ENCODE measurements around the gene ZNF234. TPM values are rescaled to one million over a fixed set of nuclear protein-coding genes. Genes with fewer than 3 reads are reported as not detected.
A peak's percentile ranks its signal among the peaks of the same experiment; 100 is the strongest.
"Not testable (repeated sequence)": the region's sequence is repeated elsewhere in the genome, so short reads cannot be mapped to it uniquely, and the experiment has no call there.

The ZNF234 gene
- total RNA-seq, 4 donors from 2014 or later: 8.1 to 12.7 (median 11.3) TPM

DNA sequence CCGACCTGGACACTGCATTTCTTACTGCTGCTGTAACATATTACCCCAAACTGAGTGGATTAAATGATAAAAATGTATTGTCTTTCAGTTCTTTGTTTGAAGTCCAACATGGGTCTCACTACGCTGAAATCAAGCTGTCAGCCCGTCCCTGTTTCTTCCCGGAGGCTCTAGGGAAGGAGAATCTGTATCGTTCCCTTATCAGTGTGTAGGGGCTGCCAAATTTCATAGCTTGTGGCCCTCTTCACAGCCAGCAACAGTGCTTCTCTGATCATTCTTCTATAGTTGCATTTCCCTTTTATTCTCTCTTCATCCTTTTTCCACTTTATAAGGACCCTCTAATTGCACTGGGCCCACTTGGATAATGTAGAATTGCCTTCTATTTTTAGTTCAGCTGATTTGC, 10.1 kb downstream of the ZNF234 start:
- intact Hi-C loops (cut with DNase I): no loop called here
- WGBS, 2 donors: 96 to 99% methylated on average over 5 of the region's 5 CpGs
- no peak overlapping the region for H3K4me3 ChIP-seq (replicated peaks in 1 of 3)
- H3K36me3 ChIP-seq: peaks cover 70 to 82% of the 10 kb centered on the region in 2 donors
- H3K27me3 ChIP-seq: no peaks in the 10 kb centered on the region
- no peak for DNase-seq
- H3K4me1 ChIP-seq: no peaks in the 10 kb centered on the region
- TF ChIP-seq, protein P1, sequence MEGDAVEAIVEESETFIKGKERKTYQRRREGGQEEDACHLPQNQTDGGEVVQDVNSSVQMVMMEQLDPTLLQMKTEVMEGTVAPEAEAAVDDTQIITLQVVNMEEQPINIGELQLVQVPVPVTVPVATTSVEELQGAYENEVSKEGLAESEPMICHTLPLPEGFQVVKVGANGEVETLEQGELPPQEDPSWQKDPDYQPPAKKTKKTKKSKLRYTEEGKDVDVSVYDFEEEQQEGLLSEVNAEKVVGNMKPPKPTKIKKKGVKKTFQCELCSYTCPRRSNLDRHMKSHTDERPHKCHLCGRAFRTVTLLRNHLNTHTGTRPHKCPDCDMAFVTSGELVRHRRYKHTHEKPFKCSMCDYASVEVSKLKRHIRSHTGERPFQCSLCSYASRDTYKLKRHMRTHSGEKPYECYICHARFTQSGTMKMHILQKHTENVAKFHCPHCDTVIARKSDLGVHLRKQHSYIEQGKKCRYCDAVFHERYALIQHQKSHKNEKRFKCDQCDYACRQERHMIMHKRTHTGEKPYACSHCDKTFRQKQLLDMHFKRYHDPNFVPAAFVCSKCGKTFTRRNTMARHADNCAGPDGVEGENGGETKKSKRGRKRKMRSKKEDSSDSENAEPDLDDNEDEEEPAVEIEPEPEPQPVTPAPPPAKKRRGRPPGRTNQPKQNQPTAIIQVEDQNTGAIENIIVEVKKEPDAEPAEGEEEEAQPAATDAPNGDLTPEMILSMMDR (IDR thresholded peaks at IDR 0.05): no peak
- no peak for TF ChIP-seq POLR2A (IDR thresholded peaks at IDR 0.05)
- no peaks in the 10 kb centered on the region for H3K9me3 ChIP-seq
- no peak overlapping the region for H3K27ac ChIP-seq

DNA sequence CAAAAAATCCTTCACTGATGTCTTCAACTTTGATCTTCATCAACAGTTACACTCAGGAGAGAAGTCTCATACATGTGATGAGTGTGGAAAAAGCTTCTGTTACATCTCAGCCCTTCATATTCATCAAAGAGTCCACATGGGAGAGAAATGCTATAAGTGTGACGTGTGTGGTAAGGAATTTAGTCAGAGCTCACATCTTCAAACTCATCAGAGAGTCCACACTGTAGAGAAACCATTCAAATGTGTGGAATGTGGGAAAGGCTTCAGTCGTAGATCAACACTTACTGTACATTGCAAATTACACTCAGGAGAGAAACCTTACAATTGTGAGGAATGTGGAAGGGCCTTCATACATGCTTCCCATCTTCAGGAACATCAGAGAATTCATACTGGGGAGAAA, 15.1 kb downstream of the ZNF234 start:
- H3K4me3 ChIP-seq (replicated peaks in 1 of 3): no peak overlapping the region
- TF ChIP-seq, protein P1 (IDR thresholded peaks at IDR 0.05): no peak
- no peak for TF ChIP-seq POLR2A (IDR thresholded peaks at IDR 0.05)
- H3K27ac ChIP-seq: no peak overlapping the region
- H3K27me3 ChIP-seq: no peaks in the 10 kb centered on the region
- no peak for DNase-seq
- WGBS, 2 donors: 94 to 100% methylated on average over 2 of the region's 2 CpGs
- peaks cover 50 to 56% of the 10 kb centered on the region in 2 donors for H3K36me3 ChIP-seq
- peaks cover 6% of the 10 kb centered on the region for H3K9me3 ChIP-seq
- intact Hi-C loops (cut with DNase I): no loop called here
- H3K4me1 ChIP-seq: no peaks in the 10 kb centered on the region

DNA sequence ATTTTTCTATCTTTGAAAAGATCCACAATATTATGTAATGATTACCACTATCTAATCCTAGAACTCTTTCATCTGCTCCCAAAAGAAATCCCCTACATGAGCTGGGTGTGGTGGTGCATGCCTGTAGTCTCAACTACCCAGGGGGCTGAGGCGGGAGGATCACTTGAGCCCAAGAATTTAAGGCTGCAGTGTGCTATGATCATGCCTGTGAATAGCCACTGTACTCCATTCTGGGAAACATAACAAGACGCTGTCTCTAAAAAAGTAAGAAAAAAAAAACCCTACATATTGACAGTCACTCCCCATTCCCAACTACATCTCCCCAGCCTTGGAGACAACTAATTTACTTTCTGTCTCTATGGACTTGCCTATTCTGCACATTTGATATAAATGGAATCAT, 22.4 kb downstream of the ZNF234 start:
- 91 to 96% methylated on average over 2 of the region's 2 CpGs for WGBS, 2 donors
- intact Hi-C loops (cut with DNase I): loop anchor here (10.0 kb wide), 1 partner anchor 49 kb away; the partner anchor contains the start of gene ZNF225

DNA sequence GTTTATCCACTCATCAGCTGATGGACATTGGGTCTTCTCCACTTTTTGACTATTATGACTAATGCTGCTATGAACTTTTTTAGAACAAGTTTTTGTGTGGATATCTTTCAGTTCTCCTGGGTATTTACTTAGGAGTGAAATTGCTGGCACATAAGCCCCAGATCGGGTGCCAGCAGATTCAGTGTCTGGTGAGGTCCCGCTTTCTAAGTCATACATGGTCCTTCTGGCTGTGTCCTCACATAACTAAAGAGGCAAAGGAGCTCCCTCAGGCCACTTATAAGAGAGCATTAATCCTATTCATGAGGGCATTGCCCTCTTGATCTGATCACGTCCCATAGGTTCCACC, 22.9 kb downstream of the ZNF234 start:
- WGBS, 2 donors: 64 to 65% methylated on average over 3 of the region's 3 CpGs
- Histone ChIP-seq H3K4me3 (replicated peaks in 1 of 3) (peak overlapping the region in 1 of 3 donors; percentile 69), H3K4me1 (peaks cover 8 to 11% of the 10 kb centered on the region in 2 donors), H3K27ac (peak overlapping the region in 2 of 3 donors; percentile 7 to 27), H3K9me3 (no peaks in the 10 kb centered on the region), H3K36me3 (peaks cover 3 to 11% of the 10 kb centered on the region in 2 donors), H3K27me3 (no peaks in the 10 kb centered on the region)
- no peak for DNase-seq
- intact Hi-C loops (cut with DNase I): loop anchor here (10.0 kb wide), 1 partner anchor 49 kb away; the partner anchor contains the start of gene ZNF225
- TF ChIP-seq POLR2A (IDR thresholded peaks at IDR 0.05): no peak
- TF ChIP-seq, protein P1 (IDR thresholded peaks at IDR 0.05): no peak

More for the DNA sequence above, 22.4 kb downstream of the ZNF234 start:
- Histone ChIP-seq H3K36me3 (peaks cover 0 to 8% of the 10 kb centered on the region in 2 donors), H3K9me3 (no peaks in the 10 kb centered on the region), H3K27ac (no peak overlapping the region), H3K27me3 (no peaks in the 10 kb centered on the region), H3K4me3 (replicated peaks in 1 of 3) (no peak overlapping the region), H3K4me1 (peaks cover 8 to 11% of the 10 kb centered on the region in 2 donors)
- DNase-seq: no peak
- TF ChIP-seq, protein P1 (IDR thresholded peaks at IDR 0.05): no peak
- TF ChIP-seq POLR2A (IDR thresholded peaks at IDR 0.05): no peak

DNA sequence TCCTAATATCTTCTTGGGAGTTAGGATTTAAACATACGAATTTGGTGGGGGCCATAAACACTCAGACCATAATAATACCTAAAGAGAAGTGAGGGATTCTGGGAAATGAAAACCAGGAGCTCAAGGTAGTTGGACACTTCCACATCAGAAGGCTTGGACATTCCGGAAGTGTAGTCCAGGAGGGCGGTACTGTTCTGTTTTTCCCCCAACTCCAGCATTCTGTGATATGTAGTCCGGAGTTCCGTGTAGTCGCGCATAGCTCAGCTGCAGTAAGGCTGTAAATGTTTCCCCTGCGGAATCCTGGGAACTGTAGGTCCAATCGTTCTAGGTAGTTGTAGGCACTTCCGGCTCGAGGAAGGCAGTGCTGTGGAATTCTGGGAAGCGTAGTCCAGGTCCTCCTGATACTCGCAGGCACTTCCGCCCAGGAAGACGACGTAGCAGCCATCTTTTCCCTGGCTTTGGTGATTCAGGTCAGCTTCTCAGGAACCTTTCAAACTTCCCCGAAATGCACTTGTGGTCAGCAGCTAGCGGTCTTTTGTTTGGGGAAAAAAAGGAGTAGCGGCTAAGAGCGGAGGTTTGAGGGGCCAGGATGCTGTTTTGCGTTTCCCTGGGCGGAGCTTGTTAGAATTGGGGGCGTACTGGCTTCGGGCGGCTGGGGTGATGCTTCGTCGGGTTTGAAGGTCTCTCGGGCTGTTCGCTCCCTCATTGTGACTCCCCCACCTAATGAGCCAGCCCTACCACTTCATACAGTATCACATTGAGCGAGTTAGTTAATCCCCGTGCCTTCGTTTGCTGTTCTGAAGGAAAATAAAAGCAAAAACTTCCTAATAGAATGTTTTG, 23.5 kb downstream of the ZNF234 start, which contains the start of gene ZNF226:
ZNF226 (plus strand) TSS at position 428 of the 840 bp plus-strand sequence. CDS start 4,981 bp downstream, outside the sequence.
- peak within 1 kb of the TSS; percentile 66 to 83 (median 79) for H3K27ac ChIP-seq
- peaks cover 9 to 15% of the 10 kb centered on the region in 2 donors for H3K36me3 ChIP-seq
- H3K4me1 ChIP-seq: peaks cover 8 to 11% of the 10 kb centered on the region in 2 donors
- intact Hi-C loops (cut with DNase I): loop anchor here (10.0 kb wide), 1 partner anchor 50 kb away; the partner anchor contains the start of gene ZNF225
- H3K9me3 ChIP-seq: no peaks in the 10 kb centered on the region
- TF ChIP-seq, protein P1 (IDR thresholded peaks at IDR 0.05): no peak
- peak in 1 of 2 donors; percentile 53 for TF ChIP-seq POLR2A (IDR thresholded peaks at IDR 0.05)
- peak within 1 kb of the TSS; percentile 44 to 98 (median 69) for H3K4me3 ChIP-seq (replicated peaks in 1 of 3)
- no peaks in the 10 kb centered on the region for H3K27me3 ChIP-seq
- 0 to 1% methylated on average over 29 to 32 of the region's 32 CpGs for WGBS, 2 donors
- peak; percentile 91 to 93 for DNase-seq

DNA sequence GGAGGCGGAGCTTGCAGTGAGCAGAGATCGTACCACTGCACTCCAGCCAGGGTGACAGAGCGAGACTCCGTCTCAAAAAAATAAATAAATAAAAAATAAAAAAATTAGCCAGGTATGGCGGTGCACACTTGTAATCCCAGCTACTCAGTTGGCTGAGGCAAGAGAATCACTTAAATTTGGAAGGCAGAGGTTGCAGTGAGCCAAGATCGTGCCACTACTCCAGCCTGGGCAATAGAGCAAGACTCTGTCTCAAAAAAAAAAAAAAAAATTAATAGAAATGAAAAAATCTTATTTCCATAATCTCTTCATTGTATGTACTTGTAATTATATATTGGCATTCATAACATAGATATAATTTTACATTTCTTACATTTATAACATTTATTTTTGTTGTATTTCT, 29.3 kb downstream of the ZNF234 start:
- DNase-seq; H3K27me3 ChIP-seq; H3K27ac ChIP-seq; H3K4me3 ChIP-seq (replicated peaks in 1 of 3); H3K9me3 ChIP-seq; H3K4me1 ChIP-seq; intact Hi-C loops (cut with DNase I): not testable (repeated sequence)
- H3K36me3 ChIP-seq: peaks cover 67 to 71% of the 10 kb centered on the region in 2 donors
- WGBS, 2 donors: 96 to 97% methylated on average over 6 of the region's 6 CpGs
